WTC11 (cell line): Measurements from ENCODE around the gene LIMA1. TPM values are rescaled to one million over a fixed set of nuclear protein-coding genes. Genes with fewer than 3 reads are reported as not detected.

Experiments
- ATAC-seq: fragments of 200-7000 bp; cut with Tn5 transposase; 2 replicates; pipeline ENCODE4 v1.10.0; 2021; ENCODE audit warnings: mild to moderate bottlenecking, moderate library complexity
- CTCF ChIA-PET: fragments of 300-600 bp; sonication (Branson Sonifier 250); formaldehyde crosslinking; loops from one replicate; lab custom pipeline; 2021; ENCODE audit warnings: antibody characterized with exemption; lab: Charles Lee
- POLR2A ChIA-PET: fragments of 350-600 bp; sonication (Branson Sonifier 250); formaldehyde crosslinking; loops from one replicate; lab custom pipeline; 2021; ENCODE audit warnings: antibody characterized with exemption; lab: Charles Lee
- DNase-seq: peaks from one replicate; pipeline ENCODE4 v3.0.0; 2021; ENCODE audit warnings: low spot score
- H3K27ac Mint-ChIP-seq: 2 replicates; pipeline ENCODE4 v1.8.0; 2021; ENCODE audit warnings: mixed read lengths
- H3K27me3 Mint-ChIP-seq: 2 replicates; pipeline ENCODE4 v1.8.0; 2021; ENCODE audit warnings: low read depth, mild to moderate bottlenecking, moderate library complexity, mixed read lengths
- H3K36me3 Mint-ChIP-seq: 2 replicates; pipeline ENCODE4 v1.8.0; 2021; ENCODE audit warnings: mixed read lengths
- H3K4me1 Mint-ChIP-seq: 2 replicates; pipeline ENCODE4 v1.8.0; 2022; ENCODE audit warnings: mixed read lengths
- H3K4me3 Mint-ChIP-seq: 2 replicates; pipeline ENCODE4 v1.8.0; 2021; ENCODE audit warnings: mild to moderate bottlenecking, moderate library complexity, mixed read lengths
- H3K9me3 Mint-ChIP-seq: 2 replicates; pipeline ENCODE4 v1.8.0; 2021; ENCODE audit warnings: mixed read lengths
- ATF1 ChIP-seq: sonication (generic); formaldehyde crosslinking; IDR thresholded peaks from 2 replicates; pipeline ENCODE4 v1.8.1; 2023; ENCODE audit warnings: mild to moderate bottlenecking, moderate library complexity, missing genetic modification reagents
- ATF6 ChIP-seq: sonication (generic); formaldehyde crosslinking; IDR thresholded peaks from 2 replicates; pipeline ENCODE4 v1.8.1; 2023; ENCODE audit warnings: mild to moderate bottlenecking, missing genetic modification reagents
- FOXJ3 ChIP-seq: sonication (generic); formaldehyde crosslinking; IDR thresholded peaks from 2 replicates; pipeline ENCODE4 v1.9.0; 2021; ENCODE audit warnings: missing genetic modification reagents, mild to moderate bottlenecking, borderline replicate concordance
- FOXK1 ChIP-seq: sonication (generic); formaldehyde crosslinking; IDR thresholded peaks from 2 replicates; pipeline ENCODE4 v1.8.0; 2022; ENCODE audit warnings: mild to moderate bottlenecking, moderate library complexity, missing genetic modification reagents
- HMGA2 ChIP-seq: fragments of 250-450 bp; sonication (Bioruptor Pico); IDR thresholded peaks from 2 replicates; pipeline ENCODE4 v1.4.0; 2021; ENCODE audit warnings: mild to moderate bottlenecking, moderate library complexity
- HMGXB4 ChIP-seq: sonication (generic); formaldehyde crosslinking; IDR thresholded peaks from 2 replicates; pipeline ENCODE4 v1.8.1; 2023; ENCODE audit warnings: mild to moderate bottlenecking, moderate library complexity, missing genetic modification reagents
- JAZF1 ChIP-seq: fragments of 250-450 bp; sonication (Bioruptor Pico); IDR thresholded peaks from 2 replicates; pipeline ENCODE4 v1.9.0; 2021; ENCODE audit warnings: moderate library complexity, mild to moderate bottlenecking, inconsistent platforms
- MXD4 ChIP-seq: fragments of 250-450 bp; sonication (Bioruptor Pico); IDR thresholded peaks from 2 replicates; pipeline ENCODE4 v1.8.0; 2021; ENCODE audit warnings: mild to moderate bottlenecking, moderate library complexity, borderline replicate concordance
- RORB ChIP-seq: fragments of 250-450 bp; sonication (Bioruptor Pico); IDR thresholded peaks from 2 replicates; pipeline ENCODE4 v1.9.0; 2021; ENCODE audit warnings: mild to moderate bottlenecking
- SOX15 ChIP-seq: fragments of 250-450 bp; sonication (Bioruptor Pico); IDR thresholded peaks from 2 replicates; pipeline ENCODE4 v1.9.0; 2021; ENCODE audit warnings: mild to moderate bottlenecking
- ZMAT4 ChIP-seq: fragments of 250-450 bp; sonication (Bioruptor Pico); IDR thresholded peaks from 2 replicates; pipeline ENCODE4 v1.9.0; 2021; ENCODE audit warnings: mild to moderate bottlenecking
- ZNF232 ChIP-seq: sonication (generic); formaldehyde crosslinking; IDR thresholded peaks from 2 replicates; pipeline ENCODE4 v1.8.0; 2022; ENCODE audit warnings: mild to moderate bottlenecking, missing genetic modification reagents
- ZNF317 ChIP-seq: sonication (generic); formaldehyde crosslinking; IDR thresholded peaks from 2 replicates; pipeline ENCODE4 v1.8.1; 2023; ENCODE audit warnings: low read depth, mild to moderate bottlenecking, moderate library complexity, missing genetic modification reagents, borderline replicate concordance
- total RNA-seq: library from RNA; stranded (reverse); gene quantifications from 3 replicates; pipeline ENCODE4 v1.2.3, GENCODE V29; 2021
- TF ChIP-seq, protein P1 (sequence below): sonication (generic); formaldehyde crosslinking; IDR thresholded peaks from 2 replicates; pipeline ENCODE4 v1.8.1; 2023; ENCODE audit warnings: mild to moderate bottlenecking, missing genetic modification reagents
- TF ChIP-seq, protein P2 (sequence below): sonication (generic); formaldehyde crosslinking; IDR thresholded peaks from 2 replicates; pipeline ENCODE4 v1.8.0; 2022; ENCODE audit warnings: mild to moderate bottlenecking, missing genetic modification reagents
- TF ChIP-seq, protein P3 (sequence below): fragments of 250-450 bp; sonication (Bioruptor Pico); IDR thresholded peaks from 2 replicates; pipeline ENCODE4 v1.8.0; 2021; ENCODE audit warnings: mild to moderate bottlenecking

Gene LIMA1
- total RNA-seq, 1 experiment from 2014 or later = 41.2 TPM

DNA sequence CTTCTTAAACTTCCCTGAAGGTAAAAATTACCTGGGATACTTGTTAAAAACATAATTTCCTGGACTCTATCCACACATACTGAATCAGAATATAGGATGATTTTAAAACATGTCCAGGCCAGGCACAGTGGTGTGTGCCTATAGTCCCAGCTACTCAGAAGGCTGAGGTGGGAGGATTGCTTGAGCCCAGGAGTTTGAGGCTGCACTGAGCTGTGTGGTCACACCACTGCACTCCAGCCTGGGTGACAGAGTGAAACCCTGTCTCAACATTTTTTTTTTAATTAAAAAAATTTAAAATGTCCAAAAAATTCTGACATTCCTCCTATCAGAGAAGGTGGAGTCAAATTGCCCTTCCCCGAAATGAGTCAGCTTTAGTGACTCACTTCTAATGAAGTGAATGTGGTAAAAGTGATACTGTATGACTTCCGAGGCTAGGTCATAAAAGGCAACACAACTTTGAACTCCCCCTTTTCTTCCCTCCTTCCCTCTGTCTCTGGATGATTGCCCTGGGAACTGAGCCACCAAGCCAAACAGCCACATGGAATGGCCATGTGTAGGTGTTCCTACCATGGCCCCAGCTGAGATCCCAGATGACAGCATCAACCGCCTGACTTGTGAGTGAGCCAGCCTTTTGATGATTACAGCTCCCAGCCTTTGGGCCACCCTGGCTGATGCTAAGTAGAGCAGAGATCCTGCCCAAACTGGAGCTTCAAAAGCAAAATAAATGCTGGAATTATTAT lies 36.3 kb downstream of the LIMA1 start (continued):
- TF ChIP-seq HMGXB4 (CRISPR knock-in tag) = no peak
- TF ChIP-seq, protein P1, sequence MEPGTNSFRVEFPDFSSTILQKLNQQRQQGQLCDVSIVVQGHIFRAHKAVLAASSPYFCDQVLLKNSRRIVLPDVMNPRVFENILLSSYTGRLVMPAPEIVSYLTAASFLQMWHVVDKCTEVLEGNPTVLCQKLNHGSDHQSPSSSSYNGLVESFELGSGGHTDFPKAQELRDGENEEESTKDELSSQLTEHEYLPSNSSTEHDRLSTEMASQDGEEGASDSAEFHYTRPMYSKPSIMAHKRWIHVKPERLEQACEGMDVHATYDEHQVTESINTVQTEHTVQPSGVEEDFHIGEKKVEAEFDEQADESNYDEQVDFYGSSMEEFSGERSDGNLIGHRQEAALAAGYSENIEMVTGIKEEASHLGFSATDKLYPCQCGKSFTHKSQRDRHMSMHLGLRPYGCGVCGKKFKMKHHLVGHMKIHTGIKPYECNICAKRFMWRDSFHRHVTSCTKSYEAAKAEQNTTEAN (CRISPR knock-in tag) = no peak
- no peak for TF ChIP-seq ZNF232 (CRISPR knock-in tag)
- TF ChIP-seq, protein P2, sequence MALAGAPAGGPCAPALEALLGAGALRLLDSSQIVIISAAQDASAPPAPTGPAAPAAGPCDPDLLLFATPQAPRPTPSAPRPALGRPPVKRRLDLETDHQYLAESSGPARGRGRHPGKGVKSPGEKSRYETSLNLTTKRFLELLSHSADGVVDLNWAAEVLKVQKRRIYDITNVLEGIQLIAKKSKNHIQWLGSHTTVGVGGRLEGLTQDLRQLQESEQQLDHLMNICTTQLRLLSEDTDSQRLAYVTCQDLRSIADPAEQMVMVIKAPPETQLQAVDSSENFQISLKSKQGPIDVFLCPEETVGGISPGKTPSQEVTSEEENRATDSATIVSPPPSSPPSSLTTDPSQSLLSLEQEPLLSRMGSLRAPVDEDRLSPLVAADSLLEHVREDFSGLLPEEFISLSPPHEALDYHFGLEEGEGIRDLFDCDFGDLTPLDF (CRISPR knock-in tag) = no peak
- TF ChIP-seq, protein P3, sequence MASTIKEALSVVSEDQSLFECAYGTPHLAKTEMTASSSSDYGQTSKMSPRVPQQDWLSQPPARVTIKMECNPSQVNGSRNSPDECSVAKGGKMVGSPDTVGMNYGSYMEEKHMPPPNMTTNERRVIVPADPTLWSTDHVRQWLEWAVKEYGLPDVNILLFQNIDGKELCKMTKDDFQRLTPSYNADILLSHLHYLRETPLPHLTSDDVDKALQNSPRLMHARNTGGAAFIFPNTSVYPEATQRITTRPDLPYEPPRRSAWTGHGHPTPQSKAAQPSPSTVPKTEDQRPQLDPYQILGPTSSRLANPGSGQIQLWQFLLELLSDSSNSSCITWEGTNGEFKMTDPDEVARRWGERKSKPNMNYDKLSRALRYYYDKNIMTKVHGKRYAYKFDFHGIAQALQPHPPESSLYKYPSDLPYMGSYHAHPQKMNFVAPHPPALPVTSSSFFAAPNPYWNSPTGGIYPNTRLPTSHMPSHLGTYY (CRISPR knock-in tag) = no peak
- no peak for TF ChIP-seq ZMAT4 (CRISPR knock-in tag)
- TF ChIP-seq SOX15 (CRISPR knock-in tag) = no peak
- TF ChIP-seq ZNF317 = no peak
- no peak for TF ChIP-seq ATF6

- ChIA-PET CTCF (interaction anchor here (1.3 kb wide), 1 partner anchor 68 kb away, joined by 5 read pairs; no protein-coding TSS in a partner anchor), POLR2A (no interaction called here)
- no peak for TF ChIP-seq RORB (CRISPR knock-in tag)
- TF ChIP-seq FOXK1 (CRISPR knock-in tag) = no peak
- no peak for TF ChIP-seq MXD4 (CRISPR knock-in tag)
- no peak for TF ChIP-seq FOXJ3 (CRISPR knock-in tag)
- TF ChIP-seq ATF1 = no peak
- no peak for TF ChIP-seq HMGA2 (CRISPR knock-in tag)
- TF ChIP-seq JAZF1 (CRISPR knock-in tag) = no peak
- H3K9me3 Mint-ChIP-seq = no peaks in the 10 kb centered on the region
- H3K36me3 Mint-ChIP-seq = no peaks in the 10 kb centered on the region
- H3K4me1 Mint-ChIP-seq = peaks cover 6% of the 10 kb centered on the region
- no peak overlapping the region for H3K4me3 Mint-ChIP-seq
- no peaks in the 10 kb centered on the region for H3K27me3 Mint-ChIP-seq
- H3K27ac Mint-ChIP-seq = peak overlapping the region; percentile 19
- ATAC-seq (no peak), DNase-seq (no peak)
Measured at GRCh38 chr12:50246197-50246865, 37.0 kb downstream of the LIMA1 start.
